OCI-LY7 (cell line): ENCODE results near the gene LTO1. TPM values are rescaled to one million over a fixed set of nuclear protein-coding genes. Genes with fewer than 3 reads are reported as not detected.

Experiments used
- BruUV-seq: library from RNA; stranded (reverse); fragments of 400-500 nt; replicated peaks from 2 replicates; lab custom pipeline; 2021; lab: Mats Ljungman, UMichigan
- CTCF ChIA-PET: fragments of 300-600 bp; sonication (Branson Sonifier 250); formaldehyde crosslinking; loops from one replicate; lab custom pipeline; 2022; ENCODE audit warnings: antibody characterized with exemption; ENCODE audit not compliant: unreplicated experiment; lab: Charles Lee
- POLR2A ChIA-PET: fragments of 300-600 bp; sonication (Branson Sonifier 250); formaldehyde crosslinking; loops from one replicate; lab custom pipeline; 2022; ENCODE audit warnings: antibody characterized with exemption; lab: Charles Lee
- DNase-seq: peaks from one replicate; pipeline ENCODE4 v3.0.0-alpha.2; 2015; ENCODE audit warnings: low spot score
- H2AFZ ChIP-seq: fragments of 200-600 bp; sonication (generic), shearing (Covaris generic); 2 replicates; pipeline ENCODE4 v1.6.1; 2014; ENCODE audit warnings: mild to moderate bottlenecking, antibody characterized with exemption, low read length, moderate library complexity
- H3K27ac ChIP-seq: fragments of 200-600 bp; sonication (generic); 2 replicates; pipeline ENCODE4 v1.5.1; 2014; ENCODE audit warnings: mixed run types, low read depth, mild to moderate bottlenecking, moderate library complexity, low read length, inconsistent platforms; ENCODE audit not compliant: poor library complexity, severe bottlenecking
- H3K36me3 ChIP-seq: fragments of 200-600 bp; sonication (generic); 2 replicates; pipeline ENCODE4 v1.6.1; 2014; ENCODE audit warnings: mild to moderate bottlenecking, antibody characterized with exemption, low read length, moderate library complexity, mixed read lengths; ENCODE audit not compliant: insufficient read depth
- H3K4me1 ChIP-seq: fragments of 200-600 bp; sonication (generic); 2 replicates; pipeline ENCODE4 v1.5.1; 2014; ENCODE audit warnings: mild to moderate bottlenecking, low read length; ENCODE audit not compliant: insufficient read depth, poor library complexity, severe bottlenecking
- H3K4me2 ChIP-seq: fragments of 200-600 bp; sonication (generic); 2 replicates; pipeline ENCODE4 v1.6.1; 2014; ENCODE audit warnings: mild to moderate bottlenecking, low read length
- H3K4me3 ChIP-seq: fragments of 200-600 bp; sonication (generic); 2 replicates; pipeline ENCODE4 v1.5.1; 2014; ENCODE audit warnings: mild to moderate bottlenecking, low read depth, low read length; ENCODE audit not compliant: poor library complexity, severe bottlenecking
- H3K79me2 ChIP-seq: fragments of 200-600 bp; sonication (generic); 2 replicates; pipeline ENCODE4 v1.6.1; 2016; ENCODE audit warnings: low read depth, mild to moderate bottlenecking, low read length, moderate library complexity, mixed read lengths; ENCODE audit not compliant: insufficient read depth
- H3K9me2 ChIP-seq: fragments of 200-600 bp; sonication (generic); 2 replicates; pipeline ENCODE4 v1.6.1; 2016; ENCODE audit warnings: mild to moderate bottlenecking, low read length, mixed read lengths; ENCODE audit not compliant: insufficient read depth
- H3K9me3 ChIP-seq: fragments of 200-600 bp; sonication (generic); 2 replicates; pipeline ENCODE4 v1.6.1; 2014; ENCODE audit warnings: mild to moderate bottlenecking, mixed run types, low read length, mixed read lengths
- H4K20me1 ChIP-seq: fragments of 200-600 bp; sonication (generic); 2 replicates; pipeline ENCODE4 v1.6.1; 2014; ENCODE audit warnings: mild to moderate bottlenecking, antibody characterized with exemption, low read length, moderate library complexity, mixed read lengths; ENCODE audit not compliant: insufficient read depth
- EZH2phosphoT487 ChIP-seq: fragments of 200-600 bp; sonication (generic); IDR thresholded peaks from 2 replicates; pipeline ENCODE4 v1.6.1; 2018; ENCODE audit warnings: low read depth, borderline replicate concordance, mild to moderate bottlenecking, mixed run types, antibody characterized with exemption, low read length, moderate library complexity, mixed read lengths
- intact Hi-C: fragments of 100-400 bp; cut with micrococcal nuclease; formaldehyde crosslinking; loops from one replicate; pipeline ENCODE4 v1.10.0; 2022; ENCODE audit not compliant: unreplicated experiment
- total RNA-seq, 2 experiments: library from RNA; depleted of rRNA in 1 of 2; stranded (reverse); fragments of >200 nt in 1 of 2; shearing (Covaris generic) in 1 of 2; gene quantifications; 2 replicates each; pipeline ENCODE4 v1.2.3, GENCODE V29; 2014 to 2022
- TF ChIP-seq, protein P1 (sequence below): fragments of 200-600 bp; sonication (generic); conservative IDR thresholded peaks from 2 replicates; pipeline ENCODE4 v1.5.1; 2014; ENCODE audit warnings: mild to moderate bottlenecking, antibody characterized with exemption, low read length, moderate library complexity, mixed read lengths

The LTO1 gene
- total RNA-seq, 2 experiments from 2014 or later: 28.8 to 35.9 TPM

DNA sequence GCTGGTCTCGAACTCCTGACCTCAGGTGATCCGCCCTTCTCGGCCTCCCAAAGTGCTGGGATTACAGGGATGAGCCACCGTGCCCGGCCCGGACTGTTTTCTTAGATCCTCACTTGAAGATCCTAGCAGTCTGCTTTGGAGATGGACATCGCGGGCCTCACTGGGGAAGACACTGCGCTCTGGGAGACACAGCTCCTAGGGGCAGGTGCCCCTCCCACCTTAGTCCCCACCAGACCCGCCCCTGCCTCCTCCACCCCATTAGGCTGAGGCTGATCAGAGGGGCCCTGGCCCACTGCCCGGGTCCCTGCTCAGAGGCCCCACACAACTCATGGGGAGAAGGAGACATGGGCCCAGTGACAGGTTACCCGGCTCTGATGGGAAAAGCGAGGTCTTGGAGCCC, 11.3 kb upstream of the LTO1 start:
- DNase-seq: no peak
- H3K27ac ChIP-seq: no peak overlapping the region
- H3K9me2 ChIP-seq: no peaks in the 10 kb centered on the region
- ChIA-PET POLR2A (no interaction called here), CTCF (no interaction called here)
- no peaks in the 10 kb centered on the region for H3K79me2 ChIP-seq
- TF ChIP-seq, protein P1, sequence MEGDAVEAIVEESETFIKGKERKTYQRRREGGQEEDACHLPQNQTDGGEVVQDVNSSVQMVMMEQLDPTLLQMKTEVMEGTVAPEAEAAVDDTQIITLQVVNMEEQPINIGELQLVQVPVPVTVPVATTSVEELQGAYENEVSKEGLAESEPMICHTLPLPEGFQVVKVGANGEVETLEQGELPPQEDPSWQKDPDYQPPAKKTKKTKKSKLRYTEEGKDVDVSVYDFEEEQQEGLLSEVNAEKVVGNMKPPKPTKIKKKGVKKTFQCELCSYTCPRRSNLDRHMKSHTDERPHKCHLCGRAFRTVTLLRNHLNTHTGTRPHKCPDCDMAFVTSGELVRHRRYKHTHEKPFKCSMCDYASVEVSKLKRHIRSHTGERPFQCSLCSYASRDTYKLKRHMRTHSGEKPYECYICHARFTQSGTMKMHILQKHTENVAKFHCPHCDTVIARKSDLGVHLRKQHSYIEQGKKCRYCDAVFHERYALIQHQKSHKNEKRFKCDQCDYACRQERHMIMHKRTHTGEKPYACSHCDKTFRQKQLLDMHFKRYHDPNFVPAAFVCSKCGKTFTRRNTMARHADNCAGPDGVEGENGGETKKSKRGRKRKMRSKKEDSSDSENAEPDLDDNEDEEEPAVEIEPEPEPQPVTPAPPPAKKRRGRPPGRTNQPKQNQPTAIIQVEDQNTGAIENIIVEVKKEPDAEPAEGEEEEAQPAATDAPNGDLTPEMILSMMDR: no peak
- TF ChIP-seq EZH2phosphoT487: no peak
- no peaks in the 10 kb centered on the region for H3K9me3 ChIP-seq
- H2AFZ ChIP-seq: no peak overlapping the region
- H4K20me1 ChIP-seq: no peaks in the 10 kb centered on the region
- no peak overlapping the region for H3K4me3 ChIP-seq
- no peaks in the 10 kb centered on the region for H3K36me3 ChIP-seq
- intact Hi-C loops: loop anchor here (1.0 to 2.0 kb wide), 3 partner anchors 115 to 202 kb away; no protein-coding TSS in a partner anchor
- H3K4me1 ChIP-seq: no peaks in the 10 kb centered on the region
- BruUV-seq: no TSS peak
- no peak overlapping the region for H3K4me2 ChIP-seq

DNA sequence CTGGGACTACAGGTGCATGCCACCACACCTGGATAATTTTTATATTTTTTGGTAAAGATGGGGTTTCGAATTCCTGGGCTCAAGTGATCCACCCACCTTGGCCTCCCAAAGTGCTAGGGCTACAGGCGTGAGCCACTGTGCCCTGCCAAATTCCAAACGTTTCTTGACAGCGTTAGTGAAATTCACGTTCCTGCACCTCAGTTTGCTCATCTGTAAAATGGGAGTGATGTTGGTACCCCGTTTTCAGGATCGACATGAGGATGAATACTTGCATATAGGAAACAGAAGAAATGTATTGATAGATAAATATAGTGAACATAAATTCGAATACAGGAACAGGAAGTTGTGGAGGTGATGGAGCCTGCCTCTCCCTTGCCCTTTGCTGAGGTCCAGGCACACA, 10.2 kb upstream of the LTO1 start:
- no TSS peak for BruUV-seq
- H3K4me2 ChIP-seq: 0 out of 2 replicates have a peak overlapping the region, but pooled peaks have one; percentile 26
- no peak overlapping the region for H3K4me3 ChIP-seq
- intact Hi-C loops: no loop called here
- H3K9me2 ChIP-seq: no peaks in the 10 kb centered on the region
- H3K9me3 ChIP-seq: no peaks in the 10 kb centered on the region
- ChIA-PET CTCF (no interaction called here), POLR2A (no interaction called here)
- no peaks in the 10 kb centered on the region for H3K79me2 ChIP-seq
- no peak overlapping the region for H2AFZ ChIP-seq
- no peak overlapping the region for H3K27ac ChIP-seq
- no peak for TF ChIP-seq EZH2phosphoT487
- TF ChIP-seq, protein P1: no peak
- H3K4me1 ChIP-seq: no peaks in the 10 kb centered on the region
- no peak for DNase-seq
- no peaks in the 10 kb centered on the region for H3K36me3 ChIP-seq
- H4K20me1 ChIP-seq: no peaks in the 10 kb centered on the region

DNA sequence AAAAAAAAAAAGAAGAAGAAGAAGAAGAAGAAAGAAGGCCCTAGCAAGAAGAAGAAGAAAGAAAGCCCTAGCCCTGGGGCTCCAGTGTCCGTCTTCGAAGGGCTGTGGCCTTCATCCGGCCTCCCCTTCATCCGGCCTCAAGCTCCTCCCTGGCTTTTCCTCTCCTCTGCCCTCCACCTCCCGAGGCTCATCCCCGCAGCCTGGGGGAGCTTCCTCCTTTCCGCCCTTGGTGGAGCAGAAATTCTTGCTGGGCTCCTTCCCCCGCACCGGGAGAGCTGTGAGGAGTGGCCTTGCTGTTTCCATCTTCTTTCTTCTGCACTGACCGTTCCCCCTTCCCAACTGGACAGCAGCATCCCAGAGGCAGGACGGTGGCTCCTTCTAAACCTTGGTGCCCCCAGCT, 9.5 kb upstream of the LTO1 start:
- Histone ChIP-seq H3K4me3 (no peak overlapping the region), H3K27ac (no peak overlapping the region), H2AFZ (no peak overlapping the region), H3K4me1 (no peaks in the 10 kb centered on the region), H3K36me3 (no peaks in the 10 kb centered on the region), H3K9me3 (no peaks in the 10 kb centered on the region), H3K4me2 (no peak overlapping the region), H3K79me2 (no peaks in the 10 kb centered on the region), H3K9me2 (no peaks in the 10 kb centered on the region), H4K20me1 (no peaks in the 10 kb centered on the region)
- ChIA-PET CTCF (no interaction called here), POLR2A (no interaction called here)
- BruUV-seq: no TSS peak
- TF ChIP-seq EZH2phosphoT487: no peak
- TF ChIP-seq, protein P1: no peak
- DNase-seq: no peak
- intact Hi-C loops: no loop called here
